ENCODE data around the gene C9orf78.

The C9orf78 gene

DNA sequence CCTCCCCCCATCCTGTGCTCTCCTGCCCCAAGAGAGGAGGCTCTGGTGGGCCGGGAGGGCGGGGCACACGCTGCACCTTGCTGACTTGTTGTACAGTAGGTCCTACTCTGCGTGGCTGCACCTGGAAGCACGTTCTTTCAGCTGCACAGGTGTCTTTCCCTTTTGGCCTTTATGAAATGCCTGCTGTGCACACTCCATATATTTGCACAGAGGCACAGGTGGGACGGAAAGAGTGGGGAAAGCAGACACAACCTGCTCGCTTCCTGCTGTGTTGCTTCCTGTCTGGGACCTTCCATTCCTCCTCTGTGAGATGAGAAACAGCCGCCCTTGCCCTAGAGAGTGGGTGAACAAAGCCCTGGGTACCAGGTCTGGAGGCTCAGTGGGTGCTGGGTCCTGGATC is 5.0 kb upstream of the C9orf78 start:
- DNase-seq (ENCODE audit: low spot score): no peak

DNA sequence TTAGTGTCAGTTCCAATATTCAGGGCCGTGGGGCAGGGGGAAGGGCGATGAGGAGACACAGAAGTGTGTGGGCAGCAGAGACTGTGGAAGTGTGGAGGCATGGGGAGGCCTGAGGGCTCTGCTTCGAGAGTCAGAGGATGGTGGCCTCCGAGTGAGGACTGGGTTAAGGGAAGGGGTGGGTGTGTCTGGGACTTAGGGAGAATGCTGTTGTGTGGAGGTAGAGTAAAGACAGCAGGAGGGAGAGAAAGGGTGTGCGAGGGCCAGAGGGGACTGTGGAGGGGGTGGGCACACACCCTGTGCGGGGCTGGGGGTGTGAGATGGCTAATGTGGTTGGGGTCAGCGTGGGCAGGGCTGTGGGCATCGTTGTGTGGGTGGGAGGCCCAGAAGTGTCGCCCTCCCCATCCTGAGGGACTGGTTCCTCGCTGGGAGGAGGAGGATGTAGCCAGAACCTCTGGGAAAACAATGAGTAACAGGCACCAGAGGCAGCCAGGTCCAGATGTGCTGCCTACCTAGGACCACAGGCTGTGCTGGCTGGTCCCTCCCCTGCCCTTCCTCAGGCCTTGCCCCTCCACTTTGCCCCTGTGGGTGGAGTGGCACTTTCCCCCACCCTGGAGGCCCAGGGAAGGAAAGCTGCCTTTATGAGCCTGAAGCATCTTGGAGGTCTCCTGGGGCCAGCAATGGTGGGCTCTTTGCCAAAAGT is 4.4 kb upstream of the C9orf78 start:
- no peak for DNase-seq (ENCODE audit: low spot score)

DNA sequence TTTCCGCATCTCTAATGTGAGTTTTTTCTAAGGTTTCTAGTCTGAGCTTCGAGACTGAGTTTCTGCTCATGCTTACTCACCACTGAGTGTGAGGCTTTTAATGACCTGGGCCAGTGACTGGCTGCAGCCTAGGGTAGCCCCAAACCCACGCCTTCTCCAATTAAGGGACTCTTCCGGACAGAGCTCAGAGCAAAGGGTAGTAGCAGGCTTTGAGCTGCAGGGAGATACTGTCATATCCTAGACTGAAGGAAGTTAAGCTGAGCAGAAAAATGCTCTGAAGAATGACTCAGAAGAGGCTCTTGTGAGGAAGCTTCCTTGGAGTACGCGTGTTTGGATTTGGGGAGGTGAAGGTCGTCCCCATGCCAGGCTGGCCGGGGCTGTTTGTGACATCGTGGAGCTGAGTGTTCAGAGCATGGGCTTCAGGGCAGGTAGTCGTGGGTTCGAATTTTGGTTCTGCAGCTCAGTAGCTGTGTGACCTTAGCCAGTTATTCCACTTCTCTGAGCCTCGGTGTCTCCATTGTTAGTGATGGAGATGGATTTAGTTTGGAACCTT is 3.7 kb upstream of the C9orf78 start:
- no peak for DNase-seq (ENCODE audit: low spot score)

DNA sequence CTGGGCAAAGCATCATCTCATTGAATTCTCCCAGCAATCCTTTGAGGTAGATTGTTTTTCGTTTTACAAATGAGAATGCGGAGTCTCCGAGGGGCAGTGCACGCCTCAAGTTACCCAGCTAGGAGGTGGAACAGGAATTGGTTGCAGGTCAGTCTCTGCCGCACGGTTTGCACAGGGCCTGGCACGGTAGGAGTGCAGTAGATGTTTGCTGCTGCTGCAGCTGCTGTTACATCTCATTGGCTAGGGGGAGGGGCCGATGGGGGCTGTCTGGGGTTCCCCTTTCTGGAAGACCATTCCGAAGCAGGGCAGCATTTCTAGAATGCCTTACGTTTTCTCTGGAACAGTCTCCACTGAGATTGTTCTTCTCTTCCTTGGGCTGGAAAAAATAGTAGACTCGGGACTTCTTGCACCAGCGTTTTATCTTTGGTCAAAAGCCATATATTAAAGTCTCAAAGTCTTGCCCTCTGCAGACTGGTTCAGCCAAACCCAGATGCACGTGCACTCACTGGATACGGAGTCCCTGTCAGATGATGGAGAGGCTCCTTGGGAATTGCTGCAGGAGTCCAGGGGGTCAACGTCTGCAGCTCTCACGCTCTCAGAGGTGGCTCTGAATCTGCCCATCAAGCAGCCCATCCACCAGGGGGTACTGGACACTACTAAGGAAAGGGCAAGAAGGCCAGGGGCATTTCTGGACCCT is 1.4 kb upstream of the C9orf78 start:
- DNase-seq (ENCODE audit: low spot score): no peak

DNA sequence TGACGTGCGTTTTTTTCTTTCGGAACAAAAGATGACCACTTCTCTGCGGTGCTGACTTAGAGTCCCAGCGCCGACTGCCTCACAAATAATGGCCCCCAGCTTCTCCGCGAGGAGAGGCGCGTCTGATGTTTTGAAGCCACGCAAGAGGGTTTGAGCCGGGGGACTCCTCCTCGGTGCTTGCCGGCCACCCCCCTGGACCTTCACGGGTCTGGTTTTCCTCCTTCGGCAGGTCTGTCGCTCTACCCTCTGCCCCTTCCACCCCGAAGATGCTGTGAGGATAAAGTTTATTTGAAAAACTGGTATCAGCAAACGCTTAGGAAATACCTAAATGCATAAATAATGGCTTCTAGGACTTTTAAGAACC is 767 bp upstream of the C9orf78 start:
- no peak for DNase-seq (ENCODE audit: low spot score)

DNA sequence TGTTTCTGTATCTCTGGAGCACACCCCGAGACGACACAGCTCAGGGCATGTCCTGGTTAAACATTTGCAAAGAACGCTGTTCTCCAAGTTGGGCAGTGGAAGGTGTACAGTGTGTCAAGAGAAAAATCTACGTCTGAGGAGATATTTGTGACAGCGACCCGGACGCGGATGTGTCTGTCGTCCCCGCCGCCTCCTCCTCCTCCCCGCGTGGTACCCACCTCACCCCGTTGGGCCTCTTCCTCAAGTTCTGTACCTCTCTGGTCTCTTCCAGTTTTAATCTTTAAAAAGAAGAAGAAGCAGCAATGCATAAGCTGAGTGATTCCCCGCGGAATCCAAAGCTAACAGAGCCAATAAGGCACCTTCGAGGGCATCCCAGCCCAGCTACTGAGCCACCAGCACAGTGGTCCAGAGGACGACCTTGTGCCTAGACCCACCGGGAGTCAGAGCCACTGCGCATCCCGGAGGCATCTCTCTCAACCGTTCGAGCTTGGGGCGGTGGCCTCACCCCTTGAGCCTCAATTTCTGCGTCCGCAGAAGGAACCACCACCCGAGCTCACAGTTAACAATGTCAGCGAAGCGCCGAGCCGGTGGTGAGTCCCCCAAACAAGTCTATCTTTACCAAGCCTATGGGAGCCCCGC is 467 bp downstream of the C9orf78 start:
- DNase-seq (ENCODE audit: low spot score): no peak

DNA sequence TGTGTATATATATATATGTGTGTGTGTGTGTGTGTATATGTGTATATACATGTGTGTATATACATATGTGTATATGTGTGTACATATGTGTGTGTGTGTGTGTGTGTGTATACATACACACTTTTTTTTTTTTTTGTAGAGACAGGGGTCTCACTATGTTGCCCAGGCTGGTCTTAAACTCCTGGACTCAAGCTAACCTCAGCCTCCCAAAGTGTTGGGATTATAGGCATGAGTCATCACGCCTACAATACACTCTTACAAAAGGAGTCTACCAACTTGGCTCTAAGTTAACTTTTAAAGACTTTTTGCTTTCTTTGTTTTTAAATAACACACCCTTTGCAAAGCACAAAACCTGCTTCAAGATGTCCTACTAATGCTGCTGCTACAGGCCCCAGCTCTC is 2.1 kb downstream of the C9orf78 start:
- no peak for DNase-seq (ENCODE audit: low spot score)

DNA sequence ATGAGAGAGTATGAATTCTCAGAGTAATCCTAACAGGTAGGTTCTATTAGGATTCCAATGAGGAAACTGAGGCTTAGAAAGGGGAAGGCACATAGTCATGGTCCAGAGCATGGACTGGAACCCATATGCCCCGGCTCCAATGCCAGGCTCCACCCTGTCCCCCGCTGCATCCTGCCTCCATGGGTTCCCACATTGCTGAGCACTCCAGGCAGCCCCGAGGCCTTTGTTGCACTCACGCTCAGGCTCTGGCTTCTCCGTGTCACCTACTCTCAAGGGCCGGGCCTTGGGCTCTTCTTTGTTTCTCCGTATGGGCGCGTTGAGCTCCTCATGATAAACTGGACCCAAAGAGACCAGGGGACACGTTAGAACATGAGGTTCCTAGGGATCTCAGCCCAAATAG is 6.1 kb downstream of the C9orf78 start:
- no peak for DNase-seq (ENCODE audit: low spot score)

DNA sequence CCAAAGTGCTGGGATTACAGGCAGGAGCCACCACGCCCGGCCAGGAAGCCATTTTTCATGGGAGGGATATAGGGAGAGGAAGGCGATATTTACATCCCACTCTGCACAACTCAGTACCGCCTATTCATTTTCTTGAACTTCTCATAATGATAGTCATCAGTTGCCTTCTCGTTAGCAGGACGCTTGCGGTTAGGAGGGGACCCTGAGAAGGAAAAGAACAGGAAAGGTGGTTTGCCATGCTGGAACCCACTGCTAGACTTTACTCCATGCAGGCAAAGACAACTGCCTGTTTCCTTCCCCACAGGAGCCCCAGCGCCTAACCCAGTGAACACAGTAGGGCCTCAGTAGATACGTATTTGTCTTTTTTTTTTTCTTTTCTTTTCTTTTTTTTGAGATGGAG is 7.0 kb downstream of the C9orf78 start:
- DNase-seq (ENCODE audit: low spot score): no peak

DNA sequence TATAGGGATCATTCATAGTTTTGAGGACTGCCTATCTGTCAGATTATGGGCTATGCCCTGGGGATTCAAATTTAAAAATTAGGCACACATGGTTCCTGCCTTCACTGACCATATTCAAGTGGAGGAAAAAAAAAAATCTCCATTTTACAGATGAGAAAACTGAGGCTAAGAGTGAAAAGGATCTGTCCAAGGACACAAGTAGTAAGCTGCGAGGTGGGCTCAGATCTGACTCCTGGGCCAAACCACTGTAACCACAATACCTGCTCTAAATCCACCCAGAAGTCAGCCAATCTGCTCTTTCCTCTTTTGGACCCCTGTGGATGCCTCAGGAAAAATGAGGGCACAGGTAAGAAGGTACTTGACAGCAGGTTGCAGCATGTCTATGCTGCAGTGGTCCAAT is 8.3 kb downstream of the C9orf78 start:
- no peak for DNase-seq (ENCODE audit: low spot score)

DNA sequence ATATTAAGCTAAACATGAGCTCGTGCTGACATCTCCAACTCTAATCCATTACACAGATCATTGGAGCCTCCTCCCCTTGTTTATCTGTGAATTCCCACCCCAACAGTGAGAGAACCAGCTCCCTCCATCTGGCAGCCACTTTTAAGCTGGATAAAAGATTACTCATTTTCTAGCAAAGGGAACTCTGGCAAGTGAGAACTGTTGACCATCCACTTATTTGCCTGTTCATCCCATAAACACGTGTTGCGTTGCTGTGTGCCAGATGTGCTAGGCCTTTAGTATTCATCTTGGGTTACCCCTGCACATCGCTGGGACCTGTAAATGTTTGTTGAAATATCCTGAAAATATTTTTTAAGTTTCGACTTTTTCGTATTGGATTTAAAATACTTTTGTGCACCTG is 8.7 kb downstream of the C9orf78 start:
- peak; percentile 56 for DNase-seq (ENCODE audit: low spot score)

DNA sequence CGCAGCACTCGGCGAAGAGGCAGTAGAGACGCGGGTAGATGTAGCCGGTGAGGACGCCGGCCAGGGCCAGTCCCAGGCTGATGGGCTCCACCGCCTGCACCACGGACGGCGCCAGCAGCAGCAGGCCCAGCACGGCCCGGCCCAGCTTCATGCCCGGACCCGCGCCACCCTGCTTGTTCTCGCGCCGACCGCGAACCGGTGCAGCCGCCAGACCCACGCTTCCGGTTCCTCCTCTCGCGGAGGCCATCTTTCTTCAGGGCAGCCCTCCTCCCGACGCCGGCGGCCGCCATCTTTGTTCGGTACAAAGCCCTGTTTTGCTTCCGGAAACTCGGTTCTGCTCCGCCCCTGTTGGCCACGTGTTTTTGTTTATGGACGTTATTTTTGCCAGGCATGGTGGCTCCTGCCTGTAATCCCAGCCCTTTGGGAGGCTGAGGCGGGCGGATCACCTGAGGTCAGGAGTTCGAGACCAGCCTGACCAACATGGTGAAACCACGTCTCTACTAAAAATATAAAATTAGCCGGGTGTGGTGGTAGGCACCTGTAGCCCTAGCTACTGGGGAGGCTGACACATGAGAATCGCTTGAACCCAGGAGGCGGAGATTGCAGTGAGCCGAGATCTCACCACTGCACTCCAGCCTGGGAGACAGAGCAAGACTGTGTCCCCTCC is 11.0 kb downstream of the C9orf78 start, which contains the start of gene TOR1A:
Gene TOR1A (minus strand): TSS at position 202 of the 667 bp plus-strand sequence. CDS start 51 bp downstream, at position 151.
- DNase-seq (ENCODE audit: low spot score): peak; percentile 92

DNA sequence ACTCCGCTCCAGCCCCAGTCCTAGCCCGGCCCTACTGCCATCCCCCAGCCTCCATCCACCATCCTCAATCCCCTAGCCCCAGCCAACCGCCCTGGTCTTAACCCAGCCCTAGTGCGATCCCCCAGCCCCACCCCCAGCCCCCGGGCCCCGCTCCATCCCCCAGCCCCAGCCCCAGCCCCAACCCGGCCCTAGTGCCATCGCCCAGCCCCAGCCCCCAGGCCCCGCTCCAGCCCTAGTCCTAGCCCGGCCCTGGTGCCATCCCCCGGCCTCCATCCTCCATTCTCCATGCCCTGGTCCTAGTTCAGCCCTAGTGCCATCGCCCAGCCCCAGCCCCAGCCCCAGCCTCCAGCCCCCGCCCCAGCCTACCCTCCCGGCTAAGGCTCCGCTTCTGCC is 11.5 kb downstream of the C9orf78 start:
- DNase-seq (ENCODE audit: low spot score): no peak

DNA sequence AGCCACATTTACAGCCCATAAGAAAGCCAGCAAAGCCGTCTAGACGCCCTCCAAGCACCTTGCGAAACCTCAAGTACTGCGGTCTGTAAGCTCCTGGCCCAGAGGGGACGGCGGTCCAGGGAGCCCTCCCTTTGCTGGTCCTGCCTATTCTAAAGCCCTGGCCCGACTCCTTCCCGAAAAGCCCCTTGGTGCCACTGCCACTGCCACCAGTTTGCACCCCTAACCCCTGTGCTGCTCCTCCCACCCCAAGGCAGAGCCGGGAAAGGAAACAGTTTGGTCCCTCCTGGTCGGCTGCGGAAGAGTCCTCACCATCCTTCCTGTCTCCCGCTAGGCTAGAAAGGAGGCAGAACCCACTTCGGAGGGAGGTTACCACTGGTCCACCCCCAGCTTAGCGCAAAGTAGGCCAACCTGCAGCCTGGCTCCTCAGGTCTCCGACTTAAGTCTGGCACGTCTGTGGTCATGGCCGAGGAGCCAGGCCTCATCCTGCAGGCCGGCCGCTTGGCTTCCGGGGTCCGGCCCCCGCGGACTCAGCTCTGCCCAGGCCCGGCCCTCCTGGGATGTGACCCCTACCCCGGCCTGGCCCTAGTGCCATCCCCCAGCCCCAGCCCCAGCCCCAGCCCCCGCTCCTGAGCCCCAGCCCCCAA is 12.1 kb downstream of the C9orf78 start:
- DNase-seq (ENCODE audit: low spot score): no peak

DNA sequence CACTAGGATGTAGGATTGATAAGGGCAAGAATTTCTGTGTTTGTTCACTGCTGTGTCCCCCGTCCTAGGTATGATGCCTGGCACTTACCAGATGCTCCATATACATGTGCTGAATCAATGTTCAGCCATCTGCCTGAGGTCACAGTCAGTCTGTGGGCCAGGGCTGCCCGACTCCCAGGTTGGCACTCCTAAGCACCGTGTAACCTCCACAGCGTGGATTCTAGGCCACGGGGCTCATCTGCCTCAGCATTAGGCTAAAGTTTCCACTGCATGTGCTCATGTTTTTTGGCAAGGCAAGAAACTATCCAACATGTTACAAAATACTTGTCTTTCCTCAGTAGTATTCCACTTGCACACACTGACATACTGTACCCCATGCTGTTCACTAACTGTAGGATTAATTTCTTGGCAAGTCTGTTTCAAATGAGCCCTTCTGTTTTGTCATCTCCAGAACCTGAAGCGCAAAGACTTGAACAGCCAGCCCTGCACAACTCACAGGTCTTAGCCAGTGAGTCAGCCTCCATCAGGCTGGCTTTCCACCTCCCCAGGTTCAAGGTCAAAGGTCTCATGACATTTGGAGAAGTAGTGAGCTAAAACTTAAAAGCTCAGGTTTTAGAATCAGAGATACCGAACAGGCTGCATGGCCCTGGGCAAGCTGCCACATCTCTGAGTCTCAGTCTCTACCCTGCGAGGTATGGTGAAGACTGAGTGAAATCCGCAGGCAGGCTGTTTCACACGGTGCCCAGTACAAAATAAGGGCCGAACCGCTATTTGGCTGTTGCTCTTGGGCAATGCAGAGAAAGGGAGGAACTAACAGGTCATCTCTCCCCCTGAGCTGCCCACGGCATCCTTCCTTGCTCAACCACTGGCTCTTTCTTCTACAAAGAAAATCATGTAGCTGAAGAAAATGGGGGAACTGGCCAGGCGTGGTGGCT is 18.3 kb downstream of the C9orf78 start:
- DNase-seq (ENCODE audit: low spot score): no peak

DNA sequence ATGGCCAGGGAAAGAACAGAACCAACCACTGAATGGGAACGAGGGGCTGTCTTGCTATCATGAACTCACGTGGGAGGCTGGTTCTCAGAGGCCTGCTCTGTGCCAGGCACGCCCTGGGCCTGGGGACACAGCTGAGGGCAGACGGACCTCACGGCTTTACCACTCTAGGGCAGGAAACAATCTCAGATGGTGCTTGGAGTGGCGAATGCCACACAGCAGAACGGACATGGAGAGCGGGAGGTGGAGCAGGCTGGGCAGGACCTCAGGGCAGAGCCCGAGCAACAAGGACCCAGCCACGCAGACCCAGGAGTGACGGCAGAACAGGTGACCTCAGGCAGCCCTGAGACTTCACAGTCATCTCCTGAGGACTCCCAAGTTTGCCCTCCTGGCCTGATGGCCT is 19.8 kb downstream of the C9orf78 start:
- no peak for DNase-seq (ENCODE audit: low spot score)

DNA sequence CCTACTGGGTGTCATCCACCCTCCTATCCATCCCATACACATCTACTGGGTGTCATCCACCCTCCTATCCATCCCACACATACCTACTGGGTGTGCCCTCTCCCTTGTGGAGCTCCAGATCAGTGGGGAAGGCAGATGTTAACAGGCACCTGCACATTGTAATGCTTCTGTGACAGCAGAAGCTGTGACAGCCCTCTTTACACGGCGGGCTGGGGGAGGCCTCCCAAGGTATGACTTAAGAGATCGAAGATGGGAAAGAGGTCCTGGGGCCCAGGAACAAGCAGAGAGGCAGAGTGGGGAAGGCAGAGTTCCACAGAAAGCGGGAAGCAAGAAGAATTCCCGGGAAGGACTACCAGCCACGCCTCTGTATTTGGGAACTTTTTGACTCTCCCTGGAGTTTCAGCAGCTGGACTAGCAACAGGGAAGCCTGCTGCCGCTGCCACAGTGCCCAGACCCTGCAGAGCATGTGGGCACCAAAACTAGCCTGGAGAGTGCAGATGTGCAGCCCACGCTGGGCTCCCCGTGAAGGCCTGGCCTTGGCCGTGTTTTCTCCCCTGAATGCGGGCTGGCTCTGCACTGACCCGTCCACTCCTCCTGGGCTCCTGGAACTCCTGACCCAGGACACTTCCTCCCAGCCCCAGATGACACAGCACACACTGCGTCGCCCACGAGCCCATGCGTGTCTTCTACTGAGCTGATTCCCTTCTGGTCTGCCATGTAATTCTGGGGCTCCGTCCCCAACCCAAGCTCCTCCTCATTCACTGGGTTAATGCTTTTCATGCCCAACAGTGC is 20.4 kb downstream of the C9orf78 start:
- no peak for DNase-seq (ENCODE audit: low spot score)

DNA sequence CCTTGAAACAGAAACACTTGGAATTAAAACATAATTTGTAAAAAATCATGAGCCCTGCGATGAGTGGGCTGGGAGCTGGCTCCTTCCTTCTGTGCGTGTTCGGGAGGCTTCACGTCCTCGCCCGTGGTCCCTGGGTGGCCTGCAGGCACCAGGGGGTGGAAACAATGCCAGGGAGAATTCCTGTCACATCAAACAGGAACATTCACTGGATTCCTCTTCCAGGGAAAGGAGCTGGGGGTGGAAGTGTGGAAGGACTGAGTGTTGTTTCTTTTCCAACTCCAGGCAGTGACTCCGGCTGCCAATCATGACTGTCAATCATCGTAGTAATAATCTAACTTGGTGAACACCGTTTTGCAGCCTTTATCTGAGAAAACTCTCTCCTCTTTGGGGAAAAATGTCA is 21.4 kb downstream of the C9orf78 start:
- DNase-seq (ENCODE audit: low spot score): no peak

DNA sequence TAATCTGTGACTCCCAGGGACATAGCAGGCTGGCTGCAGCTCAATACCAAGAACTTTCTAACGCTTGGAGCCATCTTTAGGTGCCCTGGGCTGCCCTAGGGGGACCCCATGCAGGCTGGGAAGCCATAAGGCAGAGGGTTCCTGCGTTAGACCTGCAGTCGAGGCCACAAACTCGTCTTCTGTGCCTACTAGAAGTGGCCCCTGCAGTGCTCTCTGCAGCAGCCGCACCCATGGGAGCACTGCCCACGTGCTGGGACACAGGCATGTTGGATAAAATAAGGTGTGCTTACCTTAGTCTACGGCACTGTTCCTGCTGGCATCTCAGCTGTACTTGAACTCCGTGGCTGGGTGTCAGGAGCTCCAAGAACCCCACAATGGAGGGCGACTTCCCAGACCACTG is 22.7 kb downstream of the C9orf78 start:
- no peak for DNase-seq (ENCODE audit: low spot score)

DNA sequence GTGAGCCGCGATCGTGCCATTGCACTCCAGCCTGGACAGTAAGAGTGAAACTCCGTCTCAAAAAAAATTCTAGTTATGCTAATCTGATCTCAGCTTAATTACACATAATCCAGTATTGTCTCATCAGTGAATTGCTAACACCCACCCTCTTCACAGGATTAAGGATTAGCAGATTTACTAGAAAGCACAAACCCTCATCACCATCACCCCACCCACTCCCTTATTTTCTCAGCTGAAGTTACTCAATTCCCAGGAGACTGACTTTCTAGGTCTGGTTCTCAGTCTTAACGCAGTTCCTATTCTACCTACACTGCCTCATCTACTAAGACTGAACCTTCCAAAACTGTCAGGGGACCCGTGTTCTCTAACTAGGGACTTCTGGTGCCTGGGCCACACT is 23.1 kb downstream of the C9orf78 start:
- peak; percentile 76 for DNase-seq (ENCODE audit: low spot score)

Data from D341Med (cell line).